HEK293 (cell line): ENCODE data around the gene BTBD2.
A peak's percentile ranks its signal among the peaks of the same experiment; 100 is the strongest.

Source experiments
- CTCF ChIA-PET: fragments of 350-600 bp; formaldehyde crosslinking; extraction: SDS; loops from one replicate; lab custom pipeline; 2021; ENCODE audit warnings: antibody characterized with exemption; lab: Yijun Ruan, JAX
- POLR2A ChIA-PET: fragments of 300-600 bp; formaldehyde crosslinking; extraction: SDS; loops from one replicate; lab custom pipeline; 2020; ENCODE audit warnings: antibody characterized with exemption, inconsistent platforms; lab: Yijun Ruan, JAX
- H3K27ac ChIP-seq: fragments of 200-500 bp; sonication (Bioruptor generic); 2 replicates; pipeline ENCODE4 v1.5.1; 2014; ENCODE audit warnings: low read depth, low read length, control low read depth, inconsistent platforms; ENCODE audit errors: extremely low read depth
- H3K36me3 ChIP-seq, 2 experiments: fragments of 200-500 bp in 1 of 2; sonication (Bioruptor generic) in 1 of 2; 1 replicate in 1 of 2; 2 replicates in 1 of 2; pipeline ENCODE4 v1.5.1; 2014 to 2017; ENCODE audit warnings: inconsistent platforms in 2 of 2, low read length in 2 of 2; ENCODE audit not compliant: control insufficient read depth in 2 of 2, insufficient read depth in 1 of 2
- H3K4me1 ChIP-seq: fragments of 200-500 bp; sonication (Bioruptor generic); 2 replicates; pipeline ENCODE4 v1.5.1; 2014; ENCODE audit warnings: mild to moderate bottlenecking, low read length, inconsistent platforms; ENCODE audit not compliant: control insufficient read depth, insufficient read depth
- H3K4me3 ChIP-seq: 2 replicates; pipeline ENCODE4 v1.5.1; 2011; ENCODE audit warnings: low read depth, mild to moderate bottlenecking, control low read depth, low read length, moderate library complexity
- H3K9me3 ChIP-seq: fragments of 200-500 bp; sonication (Bioruptor generic); 2 replicates; pipeline ENCODE4 v1.5.1; 2014; ENCODE audit warnings: low read depth, low read length, inconsistent platforms; ENCODE audit not compliant: control insufficient read depth, insufficient read depth
- AEBP2 ChIP-seq: fragments of 450-650 bp; formaldehyde crosslinking; IDR thresholded peaks from 2 replicates; pipeline ENCODE4 v1.5.1; 2016; ENCODE audit warnings: missing biosample characterization, missing genetic modification characterization, borderline replicate concordance
- GLI2 ChIP-seq: fragments of 450-650 bp; formaldehyde crosslinking; IDR thresholded peaks from 2 replicates; pipeline ENCODE4; 2017; ENCODE audit warnings: missing biosample characterization, missing genetic modification characterization, low read depth, borderline replicate concordance
- KLF1 ChIP-seq: fragments of 450-650 bp; formaldehyde crosslinking; IDR thresholded peaks from 2 replicates; pipeline ENCODE4 v1.5.1; 2016; ENCODE audit warnings: missing biosample characterization, missing genetic modification characterization
- REPIN1 ChIP-seq: fragments of 450-650 bp; formaldehyde crosslinking; IDR thresholded peaks from 2 replicates; pipeline ENCODE4 v1.5.1; 2017; ENCODE audit warnings: missing biosample characterization, missing genetic modification characterization, low read depth
- REST ChIP-seq: fragments of 450-650 bp; formaldehyde crosslinking; IDR thresholded peaks from 2 replicates; pipeline ENCODE4 v1.5.1; 2016; ENCODE audit warnings: missing biosample characterization, missing genetic modification characterization
- SETDB1 ChIP-seq: IDR thresholded peaks from one replicate; pipeline ENCODE4 v1.6.1; 2017; ENCODE audit warnings: mild to moderate bottlenecking, low read length, moderate library complexity, mixed read lengths; ENCODE audit not compliant: insufficient read length
- ZBTB44 ChIP-seq: fragments of 450-650 bp; IDR thresholded peaks from 2 replicates; pipeline ENCODE4 v1.5.1; 2018; ENCODE audit warnings: missing biosample characterization, mild to moderate bottlenecking, missing genetic modification characterization
- ZEB2 ChIP-seq: fragments of 450-650 bp; formaldehyde crosslinking; IDR thresholded peaks from 2 replicates; pipeline ENCODE4 v1.5.1; 2016; ENCODE audit warnings: missing biosample characterization, missing genetic modification characterization
- ZNF121 ChIP-seq: fragments of 450-650 bp; formaldehyde crosslinking; IDR thresholded peaks from 2 replicates; pipeline ENCODE4 v1.5.1; 2016; ENCODE audit warnings: missing biosample characterization, missing genetic modification characterization
- ZNF132 ChIP-seq: fragments of 450-650 bp; formaldehyde crosslinking; IDR thresholded peaks from 2 replicates; pipeline ENCODE4 v1.5.1; 2017; ENCODE audit warnings: missing biosample characterization, missing genetic modification characterization, borderline replicate concordance
- ZNF223 ChIP-seq: fragments of 450-650 bp; formaldehyde crosslinking; IDR thresholded peaks from 2 replicates; pipeline ENCODE4 v1.5.1; 2016; ENCODE audit warnings: missing biosample characterization, missing genetic modification characterization
- ZNF266 ChIP-seq: fragments of 450-650 bp; formaldehyde crosslinking; IDR thresholded peaks from 2 replicates; pipeline ENCODE4 v1.5.1; 2016; ENCODE audit warnings: missing biosample characterization, missing genetic modification characterization, low read depth
- ZNF274 ChIP-seq, 2 experiments: fragments of 200-500 bp in 1 of 2; fragments of 450-650 bp in 1 of 2; sonication (Bioruptor generic) in 1 of 2; formaldehyde crosslinking in 1 of 2; IDR thresholded peaks; 2 replicates each; pipeline versions ENCODE4 v1.5.1 to v1.6.1; 2014 to 2016; ENCODE audit warnings: borderline replicate concordance in 1 of 2, inconsistent platforms in 1 of 2, low read length in 1 of 2, missing biosample characterization in 1 of 2, missing genetic modification characterization in 1 of 2
- ZNF280C ChIP-seq: fragments of 450-650 bp; formaldehyde crosslinking; IDR thresholded peaks from 2 replicates; pipeline ENCODE4 v1.5.1; 2016; ENCODE audit warnings: missing biosample characterization, missing genetic modification characterization
- ZNF48 ChIP-seq: fragments of 450-650 bp; formaldehyde crosslinking; IDR thresholded peaks from 2 replicates; pipeline ENCODE4 v1.5.1; 2016; ENCODE audit warnings: missing biosample characterization, missing genetic modification characterization
- ZNF513 ChIP-seq: fragments of 450-650 bp; IDR thresholded peaks from 2 replicates; pipeline ENCODE4 v1.5.1; 2018; ENCODE audit warnings: missing biosample characterization, missing genetic modification characterization
- ZNF530 ChIP-seq: fragments of 450-650 bp; formaldehyde crosslinking; IDR thresholded peaks from 2 replicates; pipeline ENCODE4 v1.5.1; 2016; ENCODE audit warnings: low read depth, missing biosample characterization, missing genetic modification characterization
- ZNF544 ChIP-seq: fragments of 450-650 bp; formaldehyde crosslinking; IDR thresholded peaks from 2 replicates; pipeline ENCODE4 v1.5.0; 2017; ENCODE audit warnings: missing biosample characterization, missing genetic modification characterization
- ZNF555 ChIP-seq: fragments of 450-650 bp; formaldehyde crosslinking; conservative IDR thresholded peaks from 2 replicates; pipeline ENCODE4 v1.5.1; 2017; ENCODE audit warnings: missing biosample characterization, mild to moderate bottlenecking, missing genetic modification characterization, inconsistent platforms
- ZNF704 ChIP-seq: fragments of 450-650 bp; formaldehyde crosslinking; IDR thresholded peaks from 2 replicates; pipeline ENCODE4 v1.5.1; 2016; ENCODE audit warnings: missing biosample characterization, missing genetic modification characterization
- ZNF785 ChIP-seq: fragments of 450-650 bp; formaldehyde crosslinking; IDR thresholded peaks from 2 replicates; pipeline ENCODE4 v1.5.1; 2016; ENCODE audit warnings: missing biosample characterization, missing genetic modification characterization

The BTBD2 gene

GRCh38 chr19:2063824-2064223, 48.3 kb upstream of the BTBD2 start (continued):
- TF ChIP-seq ZNF704 (tag by site-specific recombination): no peak
- no peak for TF ChIP-seq ZNF555 (tag by site-specific recombination)
- TF ChIP-seq ZNF121 (tag by site-specific recombination): no peak
- TF ChIP-seq ZNF280C (tag by site-specific recombination): no peak
- TF ChIP-seq REST (tag by site-specific recombination): no peak
- no peak for TF ChIP-seq GLI2 (tag by site-specific recombination)
- TF ChIP-seq, all 188 proteins: peak for 0

GRCh38 chr19:2062770-2063169, 47.3 kb upstream of the BTBD2 start:
- H3K36me3 ChIP-seq: no peaks in the 10 kb centered on the region
- peaks cover 16% of the 10 kb centered on the region for H3K4me1 ChIP-seq
- ChIA-PET POLR2A (interaction anchor here (2.8 kb wide), 1 partner anchor 11 kb away, joined by 10 read pairs; no protein-coding TSS in a partner anchor), CTCF (interaction anchor here (0.6 kb wide), 1 partner anchor 8 kb away, joined by 4 read pairs; no protein-coding TSS in a partner anchor)
- H3K9me3 ChIP-seq: no peaks in the 10 kb centered on the region
- H3K4me3 ChIP-seq: no peak overlapping the region
- H3K27ac ChIP-seq: peak overlapping the region; percentile 92
- TF ChIP-seq REPIN1 (tag by site-specific recombination) (no peak), ZBTB44 (tag by site-specific recombination) (no peak), SETDB1 (no peak), ZNF544 (tag by site-specific recombination) (no peak), ZNF785 (no peak), ZNF48 (tag by site-specific recombination) (no peak), ZNF274 (IDR thresholded peaks at IDR 0.05; ENCODE audit: low read length) (no peak), ZNF274 (tag by site-specific recombination; IDR thresholded peaks at IDR 0.05; ENCODE audit: borderline replicate concordance) (no peak), ZNF530 (tag by site-specific recombination) (no peak), ZNF266 (no peak), ZNF223 (tag by site-specific recombination) (no peak), ZEB2 (tag by site-specific recombination) (no peak), ZNF132 (tag by site-specific recombination) (no peak), KLF1 (no peak), ZNF513 (no peak), AEBP2 (tag by site-specific recombination) (no peak), ZNF280C (tag by site-specific recombination) (no peak)
